ENCODE measurements around the gene XRN2. TPM values are rescaled to one million over a fixed set of nuclear protein-coding genes. Genes with fewer than 3 reads are reported as not detected.

Gene XRN2
- total and polyA plus RNA-seq, 4 donors: 20.9 to 40.3 (median 25.2) TPM

DNA sequence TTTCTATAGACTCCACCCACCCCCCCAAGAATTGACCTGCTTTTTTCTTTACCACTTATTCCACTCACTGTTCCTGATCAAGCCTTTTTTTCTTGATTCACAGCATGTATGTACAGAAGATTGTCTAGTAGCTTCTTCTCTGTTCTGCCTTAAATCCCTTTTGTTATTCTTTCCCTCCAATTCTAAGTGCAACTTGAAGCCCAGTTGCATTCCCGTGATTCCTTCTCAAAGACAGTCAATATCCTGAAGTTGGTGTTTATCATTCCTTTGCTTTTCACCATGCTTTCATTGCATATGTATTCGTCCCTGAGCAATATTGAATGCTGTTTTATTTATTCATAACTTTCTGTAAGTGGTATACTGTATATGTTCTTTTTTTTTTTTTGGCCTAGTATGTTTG, 21.0 kb downstream of the XRN2 start:
- DNase-seq (ENCODE audit: low spot score): no peak
- Histone ChIP-seq H3K4me1 (ENCODE audit: control insufficient read depth in 4 of 4, insufficient read depth in 4 of 4, low read length in 3 of 4) (peaks cover 11 to 24% (median 21%) of the 10 kb centered on the region in 4 donors), H3K36me3 (ENCODE audit: control insufficient read depth in 4 of 4, insufficient read depth in 3 of 4, low read depth in 1 of 4, low read length in 3 of 4) (peaks cover 0 to 3% (median 3%) of the 10 kb centered on the region in 4 donors), H3K27me3 (ENCODE audit: control insufficient read depth in 4 of 4, insufficient read depth in 4 of 4, low read length in 3 of 4) (no peaks in the 10 kb centered on the region), H3K9ac (ENCODE audit: low read depth in 1 of 2, low read length in 2 of 2) (no peak overlapping the region), H3K4me3 (ENCODE audit: low read depth in 1 of 3, low read length in 3 of 3) (no peak overlapping the region), H3K27ac (ENCODE audit: low read depth in 1 of 2, low read length in 2 of 2) (no peak overlapping the region), H3K9me3 (ENCODE audit: control insufficient read depth in 4 of 4, low read length in 3 of 4) (peaks cover 0 to 4% (median under 1%) of the 10 kb centered on the region in 4 donors)
- 89% methylated on average over 2 of the region's 2 CpGs for WGBS
- TF ChIP-seq JUND (IDR thresholded peaks at IDR 0.05) (no peak), RXRA (IDR thresholded peaks at IDR 0.05) (no peak), HNF4G (IDR thresholded peaks at IDR 0.05) (no peak), SP1 (IDR thresholded peaks at IDR 0.05) (no peak), EGR1 (IDR thresholded peaks at IDR 0.05; ENCODE audit: low read depth in 2 of 2) (no peak), NR2F2 (IDR thresholded peaks at IDR 0.05) (no peak), HNF4A (conservative IDR thresholded peaks at IDR 0.05) (no peak), GABPA (IDR thresholded peaks at IDR 0.05 in 1 of 2, conservative IDR thresholded peaks at IDR 0.05 in 1 of 2) (no peak), TAF1 (conservative IDR thresholded peaks at IDR 0.05) (no peak), FOXA1 (IDR thresholded peaks at IDR 0.05) (no peak), YY1 (IDR thresholded peaks at IDR 0.05) (no peak), FOXA2 (IDR thresholded peaks at IDR 0.05) (no peak), RAD21 (IDR thresholded peaks at IDR 0.05) (no peak)
- TF ChIP-seq, protein P1, sequence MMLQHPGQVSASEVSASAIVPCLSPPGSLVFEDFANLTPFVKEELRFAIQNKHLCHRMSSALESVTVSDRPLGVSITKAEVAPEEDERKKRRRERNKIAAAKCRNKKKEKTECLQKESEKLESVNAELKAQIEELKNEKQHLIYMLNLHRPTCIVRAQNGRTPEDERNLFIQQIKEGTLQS (IDR thresholded peaks at IDR 0.05): no peak
- TF ChIP-seq, protein P2, sequence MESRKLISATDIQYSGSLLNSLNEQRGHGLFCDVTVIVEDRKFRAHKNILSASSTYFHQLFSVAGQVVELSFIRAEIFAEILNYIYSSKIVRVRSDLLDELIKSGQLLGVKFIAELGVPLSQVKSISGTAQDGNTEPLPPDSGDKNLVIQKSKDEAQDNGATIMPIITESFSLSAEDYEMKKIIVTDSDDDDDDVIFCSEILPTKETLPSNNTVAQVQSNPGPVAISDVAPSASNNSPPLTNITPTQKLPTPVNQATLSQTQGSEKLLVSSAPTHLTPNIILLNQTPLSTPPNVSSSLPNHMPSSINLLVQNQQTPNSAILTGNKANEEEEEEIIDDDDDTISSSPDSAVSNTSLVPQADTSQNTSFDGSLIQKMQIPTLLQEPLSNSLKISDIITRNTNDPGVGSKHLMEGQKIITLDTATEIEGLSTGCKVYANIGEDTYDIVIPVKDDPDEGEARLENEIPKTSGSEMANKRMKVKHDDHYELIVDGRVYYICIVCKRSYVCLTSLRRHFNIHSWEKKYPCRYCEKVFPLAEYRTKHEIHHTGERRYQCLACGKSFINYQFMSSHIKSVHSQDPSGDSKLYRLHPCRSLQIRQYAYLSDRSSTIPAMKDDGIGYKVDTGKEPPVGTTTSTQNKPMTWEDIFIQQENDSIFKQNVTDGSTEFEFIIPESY (IDR thresholded peaks at IDR 0.05): no peak
- TF ChIP-seq, protein P3, sequence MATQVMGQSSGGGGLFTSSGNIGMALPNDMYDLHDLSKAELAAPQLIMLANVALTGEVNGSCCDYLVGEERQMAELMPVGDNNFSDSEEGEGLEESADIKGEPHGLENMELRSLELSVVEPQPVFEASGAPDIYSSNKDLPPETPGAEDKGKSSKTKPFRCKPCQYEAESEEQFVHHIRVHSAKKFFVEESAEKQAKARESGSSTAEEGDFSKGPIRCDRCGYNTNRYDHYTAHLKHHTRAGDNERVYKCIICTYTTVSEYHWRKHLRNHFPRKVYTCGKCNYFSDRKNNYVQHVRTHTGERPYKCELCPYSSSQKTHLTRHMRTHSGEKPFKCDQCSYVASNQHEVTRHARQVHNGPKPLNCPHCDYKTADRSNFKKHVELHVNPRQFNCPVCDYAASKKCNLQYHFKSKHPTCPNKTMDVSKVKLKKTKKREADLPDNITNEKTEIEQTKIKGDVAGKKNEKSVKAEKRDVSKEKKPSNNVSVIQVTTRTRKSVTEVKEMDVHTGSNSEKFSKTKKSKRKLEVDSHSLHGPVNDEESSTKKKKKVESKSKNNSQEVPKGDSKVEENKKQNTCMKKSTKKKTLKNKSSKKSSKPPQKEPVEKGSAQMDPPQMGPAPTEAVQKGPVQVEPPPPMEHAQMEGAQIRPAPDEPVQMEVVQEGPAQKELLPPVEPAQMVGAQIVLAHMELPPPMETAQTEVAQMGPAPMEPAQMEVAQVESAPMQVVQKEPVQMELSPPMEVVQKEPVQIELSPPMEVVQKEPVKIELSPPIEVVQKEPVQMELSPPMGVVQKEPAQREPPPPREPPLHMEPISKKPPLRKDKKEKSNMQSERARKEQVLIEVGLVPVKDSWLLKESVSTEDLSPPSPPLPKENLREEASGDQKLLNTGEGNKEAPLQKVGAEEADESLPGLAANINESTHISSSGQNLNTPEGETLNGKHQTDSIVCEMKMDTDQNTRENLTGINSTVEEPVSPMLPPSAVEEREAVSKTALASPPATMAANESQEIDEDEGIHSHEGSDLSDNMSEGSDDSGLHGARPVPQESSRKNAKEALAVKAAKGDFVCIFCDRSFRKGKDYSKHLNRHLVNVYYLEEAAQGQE (IDR thresholded peaks at IDR 0.05): no peak
- TF ChIP-seq, protein P4, sequence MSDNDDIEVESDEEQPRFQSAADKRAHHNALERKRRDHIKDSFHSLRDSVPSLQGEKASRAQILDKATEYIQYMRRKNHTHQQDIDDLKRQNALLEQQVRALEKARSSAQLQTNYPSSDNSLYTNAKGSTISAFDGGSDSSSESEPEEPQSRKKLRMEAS (IDR thresholded peaks at IDR 0.05): no peak
- TF ChIP-seq, protein P5, sequence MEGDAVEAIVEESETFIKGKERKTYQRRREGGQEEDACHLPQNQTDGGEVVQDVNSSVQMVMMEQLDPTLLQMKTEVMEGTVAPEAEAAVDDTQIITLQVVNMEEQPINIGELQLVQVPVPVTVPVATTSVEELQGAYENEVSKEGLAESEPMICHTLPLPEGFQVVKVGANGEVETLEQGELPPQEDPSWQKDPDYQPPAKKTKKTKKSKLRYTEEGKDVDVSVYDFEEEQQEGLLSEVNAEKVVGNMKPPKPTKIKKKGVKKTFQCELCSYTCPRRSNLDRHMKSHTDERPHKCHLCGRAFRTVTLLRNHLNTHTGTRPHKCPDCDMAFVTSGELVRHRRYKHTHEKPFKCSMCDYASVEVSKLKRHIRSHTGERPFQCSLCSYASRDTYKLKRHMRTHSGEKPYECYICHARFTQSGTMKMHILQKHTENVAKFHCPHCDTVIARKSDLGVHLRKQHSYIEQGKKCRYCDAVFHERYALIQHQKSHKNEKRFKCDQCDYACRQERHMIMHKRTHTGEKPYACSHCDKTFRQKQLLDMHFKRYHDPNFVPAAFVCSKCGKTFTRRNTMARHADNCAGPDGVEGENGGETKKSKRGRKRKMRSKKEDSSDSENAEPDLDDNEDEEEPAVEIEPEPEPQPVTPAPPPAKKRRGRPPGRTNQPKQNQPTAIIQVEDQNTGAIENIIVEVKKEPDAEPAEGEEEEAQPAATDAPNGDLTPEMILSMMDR (IDR thresholded peaks at IDR 0.05; ENCODE audit: low read depth, low read length, missing input control): no peak

All from liver (tissue), 9 donors.